GM23248 (cell line): ENCODE measurements around the gene GRID2. TPM values are rescaled to one million over a fixed set of nuclear protein-coding genes. Genes with fewer than 3 reads are reported as not detected.

ENCODE experiments used
- DNase-seq: peaks from one replicate; pipeline ENCODE4 v3.0.0-alpha.2; 2015
- H2AFZ ChIP-seq: fragments of 200-600 bp; sonication (generic); 2 replicates; pipeline ENCODE4 v1.6.1; 2016; ENCODE audit warnings: antibody characterized with exemption
- H3F3A ChIP-seq: fragments of 200-600 bp; sonication (generic); 2 replicates; pipeline ENCODE4 v1.6.1; 2016; ENCODE audit warnings: mild to moderate bottlenecking, antibody characterized with exemption, mixed run types; ENCODE audit not compliant: insufficient read depth
- H3K27ac ChIP-seq: fragments of 200-600 bp; sonication (generic); 2 replicates; pipeline ENCODE4 v1.5.1; 2016; ENCODE audit warnings: mild to moderate bottlenecking
- H3K27me3 ChIP-seq: fragments of 200-600 bp; sonication (generic); replicated peaks from 2 replicates; pipeline ENCODE4 v1.6.1; 2016; ENCODE audit warnings: mild to moderate bottlenecking; ENCODE audit not compliant: insufficient read depth
- H3K36me3 ChIP-seq: fragments of 200-600 bp; sonication (generic); 2 replicates; pipeline ENCODE4 v1.6.1; 2016; ENCODE audit warnings: low read depth, mild to moderate bottlenecking
- H3K4me1 ChIP-seq: fragments of 200-600 bp; sonication (generic); 2 replicates; pipeline ENCODE4 v1.6.1; 2016; ENCODE audit warnings: mild to moderate bottlenecking; ENCODE audit not compliant: insufficient read depth
- H3K4me2 ChIP-seq: fragments of 200-600 bp; sonication (generic); one replicate; pipeline ENCODE4 v1.6.1; 2016; ENCODE audit warnings: mild to moderate bottlenecking; ENCODE audit not compliant: unreplicated experiment
- H3K4me3 ChIP-seq: fragments of 200-600 bp; sonication (generic); 2 replicates; pipeline ENCODE4 v1.5.1; 2016; ENCODE audit warnings: mild to moderate bottlenecking
- H3K79me2 ChIP-seq: fragments of 200-600 bp; sonication (generic); 2 replicates; pipeline ENCODE4 v1.6.1; 2016; ENCODE audit warnings: mild to moderate bottlenecking; ENCODE audit not compliant: insufficient read depth
- H3K9ac ChIP-seq: fragments of 200-600 bp; sonication (generic); 2 replicates; pipeline ENCODE4 v1.6.1; 2016; ENCODE audit warnings: mild to moderate bottlenecking
- H3K9me2 ChIP-seq: fragments of 200-600 bp; sonication (generic); 2 replicates; pipeline ENCODE4 v1.6.1; 2016; ENCODE audit warnings: mixed run types, mild to moderate bottlenecking, moderate library complexity; ENCODE audit not compliant: insufficient read depth
- H3K9me3 ChIP-seq: fragments of 200-600 bp; sonication (generic); one replicate; pipeline ENCODE4 v1.6.1; 2017; ENCODE audit warnings: low read depth
- H4K20me1 ChIP-seq: fragments of 200-600 bp; sonication (generic); 2 replicates; pipeline ENCODE4 v1.6.0; 2016; ENCODE audit not compliant: insufficient read depth
- EZH2 ChIP-seq: fragments of 200-600 bp; sonication (generic); IDR thresholded peaks from 2 replicates; pipeline ENCODE4 v1.6.1; 2018; ENCODE audit warnings: antibody characterized with exemption, mild to moderate bottlenecking; ENCODE audit not compliant: insufficient read depth, poor library complexity, severe bottlenecking
- EZH2phosphoT487 ChIP-seq: fragments of 200-600 bp; sonication (generic); IDR thresholded peaks from 2 replicates; pipeline ENCODE4 v1.6.1; 2018; ENCODE audit warnings: antibody characterized with exemption, moderate library complexity, mild to moderate bottlenecking, low read depth; ENCODE audit not compliant: insufficient read depth
- WGBS, 2 experiments: methylation state at CpG; one replicate each; pipeline ENCODE4 v1.1.6; 2015 to 2017; ENCODE audit warnings: low lambda C conversion rate in 2 of 2, low coverage in 1 of 2; ENCODE audit errors: missing lambda C conversion rate in 2 of 2; 5-methylcytosine and 5-hydroxymethylcytosine counted together
- in situ Hi-C: fragments of 300-500 bp; cut with MboI; formaldehyde crosslinking; loops from 2 replicates; pipeline ENCODE4 v1.15.0; 2020
- polyA plus RNA-seq: library from polyadenylated mRNA; unstranded; fragments of >200 nt; fragmentation: Nextera tagmentation; extraction: Ambion mirVana; gene quantifications from 2 replicates; pipeline ENCODE4 v1.2.1, GENCODE V29; 2016
- total RNA-seq: library from RNA; depleted of rRNA; stranded (reverse); fragments of >200 nt; shearing (Covaris generic); gene quantifications from 2 replicates; pipeline ENCODE4 v1.2.3, GENCODE V29; 2014

The GRID2 gene
- total and polyA plus RNA-seq, 2 experiments from 2014 or later = not detected

DNA sequence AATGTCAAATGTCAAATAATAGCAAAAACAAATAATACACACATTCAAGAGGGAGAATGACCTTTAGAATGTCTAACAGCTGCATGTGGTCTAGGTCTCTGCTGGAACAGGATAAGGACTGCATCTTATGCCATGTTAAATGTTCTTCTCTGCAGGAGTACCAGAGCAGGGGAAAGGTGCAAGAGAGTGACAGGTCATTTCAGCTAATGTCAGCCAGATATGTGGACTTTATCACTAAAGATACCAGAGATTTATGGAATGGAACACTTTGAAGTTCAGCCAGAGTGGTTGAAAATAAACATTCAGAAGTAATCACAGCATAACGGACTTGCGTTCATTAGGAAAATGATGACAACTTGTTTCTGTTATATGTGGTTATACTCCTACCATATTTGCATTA is 24.3 kb downstream of the GRID2 start:
- Histone ChIP-seq H3K79me2 (no peaks in the 10 kb centered on the region), H2AFZ (no peak overlapping the region), H3K9me2 (no peaks in the 10 kb centered on the region), H3K4me3 (no peak overlapping the region), H3K9me3 (no peaks in the 10 kb centered on the region), H4K20me1 (no peaks in the 10 kb centered on the region), H3K36me3 (no peaks in the 10 kb centered on the region), H3F3A (no peaks in the 10 kb centered on the region), H3K9ac (no peak overlapping the region), H3K4me1 (no peaks in the 10 kb centered on the region), H3K27me3 (no peaks in the 10 kb centered on the region), H3K27ac (no peak overlapping the region), H3K4me2 (no peak overlapping the region)
- no peak for DNase-seq
- in situ Hi-C loops = no loop called here
- no peak for TF ChIP-seq EZH2phosphoT487
- no peak for TF ChIP-seq EZH2
- 62 to 74% methylated on average over 2 of the region's 2 CpGs for WGBS, 2 experiments

- Histone ChIP-seq H3K4me2 (no peak overlapping the region), H3K36me3 (no peaks in the 10 kb centered on the region), H4K20me1 (no peaks in the 10 kb centered on the region), H3K9ac (no peak overlapping the region), H3K79me2 (no peaks in the 10 kb centered on the region), H3K27me3 (no peaks in the 10 kb centered on the region), H3F3A (no peaks in the 10 kb centered on the region), H3K4me3 (no peak overlapping the region), H3K9me2 (no peaks in the 10 kb centered on the region), H3K27ac (no peak overlapping the region), H2AFZ (no peak overlapping the region), H3K4me1 (no peaks in the 10 kb centered on the region), H3K9me3 (no peaks in the 10 kb centered on the region)
- TF ChIP-seq EZH2phosphoT487 (no peak), EZH2 (no peak)
- in situ Hi-C loops = no loop called here
- 6 to 20% methylated on average over 2 of the region's 2 CpGs for WGBS, 2 experiments
- DNase-seq = no peak
Observed at GRCh38 chr4:92333016-92333415, 29.2 kb downstream of the GRID2 start.

DNA sequence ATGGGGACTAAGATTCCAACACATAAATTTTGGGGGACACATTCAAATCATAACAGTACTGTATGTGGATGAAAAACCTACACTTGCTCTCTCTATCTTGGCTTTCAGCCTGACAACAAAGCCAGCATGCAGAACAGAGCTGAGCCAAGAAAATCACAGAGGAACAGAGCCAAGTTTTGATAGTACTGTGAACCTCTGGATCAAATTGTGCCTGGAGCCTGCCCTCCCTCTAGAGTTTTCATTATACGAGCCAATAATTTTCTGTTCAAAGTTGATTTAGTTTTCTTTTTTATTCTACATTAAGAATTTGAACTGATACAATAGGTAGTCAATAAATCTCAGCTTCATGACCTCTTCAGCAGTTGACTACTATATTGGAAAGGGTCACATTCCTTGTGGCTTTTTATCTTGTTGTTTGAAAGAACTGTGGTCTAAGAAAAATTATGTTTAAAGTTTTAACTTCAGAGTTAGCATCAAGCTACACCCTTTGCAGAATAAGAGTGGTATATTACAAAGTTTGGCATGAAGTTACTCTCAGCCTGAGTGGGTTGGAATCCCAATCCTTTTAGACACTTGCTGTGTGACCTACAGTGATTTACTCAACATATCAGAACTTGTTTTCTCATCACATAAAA is 31.1 kb downstream of the GRID2 start:
- H3K4me1 ChIP-seq = no peaks in the 10 kb centered on the region
- H3K27me3 ChIP-seq = no peaks in the 10 kb centered on the region
- H3K4me2 ChIP-seq = no peak overlapping the region
- H2AFZ ChIP-seq = no peak overlapping the region
- H3K36me3 ChIP-seq = no peaks in the 10 kb centered on the region
- H3K9me3 ChIP-seq = no peaks in the 10 kb centered on the region
- TF ChIP-seq EZH2phosphoT487 = no peak
- no peak for TF ChIP-seq EZH2
- no peak overlapping the region for H3K27ac ChIP-seq
- H4K20me1 ChIP-seq = no peaks in the 10 kb centered on the region
- no peaks in the 10 kb centered on the region for H3K79me2 ChIP-seq
- no peaks in the 10 kb centered on the region for H3F3A ChIP-seq
- no peak overlapping the region for H3K4me3 ChIP-seq
- WGBS, 2 experiments = 0 to 2% methylated on average over 1 of the region's 1 CpG
- no peaks in the 10 kb centered on the region for H3K9me2 ChIP-seq
- no peak for DNase-seq
- no peak overlapping the region for H3K9ac ChIP-seq
- in situ Hi-C loops = no loop called here

DNA sequence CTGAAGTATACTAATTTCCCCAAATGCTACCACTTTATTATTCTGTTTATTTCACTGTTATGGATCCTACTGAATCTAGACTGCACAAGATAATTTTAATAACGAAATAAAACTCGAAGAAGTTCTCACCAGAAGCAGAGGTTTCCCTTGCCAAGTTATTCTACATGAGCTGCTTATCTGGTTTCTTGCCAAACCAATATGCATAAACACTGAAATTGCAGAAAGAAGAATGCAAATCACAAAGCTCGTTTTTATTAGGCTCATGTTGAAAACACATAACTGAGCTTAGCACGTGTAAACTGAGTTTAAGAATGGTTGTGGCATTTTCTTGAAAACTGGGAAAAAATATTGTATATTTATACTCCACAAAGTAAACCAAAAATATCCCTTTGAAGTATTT is 35.9 kb downstream of the GRID2 start:
- Histone ChIP-seq H3K79me2 (no peaks in the 10 kb centered on the region), H3F3A (no peaks in the 10 kb centered on the region), H3K4me1 (no peaks in the 10 kb centered on the region), H4K20me1 (no peaks in the 10 kb centered on the region), H3K4me2 (no peak overlapping the region), H2AFZ (no peak overlapping the region), H3K36me3 (no peaks in the 10 kb centered on the region), H3K27me3 (no peaks in the 10 kb centered on the region), H3K9me2 (no peaks in the 10 kb centered on the region), H3K9ac (no peak overlapping the region), H3K9me3 (no peaks in the 10 kb centered on the region), H3K4me3 (no peak overlapping the region), H3K27ac (no peak overlapping the region)
- WGBS, 2 experiments = 1 to 5% methylated on average over 4 of the region's 4 CpGs
- in situ Hi-C loops = no loop called here
- DNase-seq = no peak
- no peak for TF ChIP-seq EZH2phosphoT487
- no peak for TF ChIP-seq EZH2

DNA sequence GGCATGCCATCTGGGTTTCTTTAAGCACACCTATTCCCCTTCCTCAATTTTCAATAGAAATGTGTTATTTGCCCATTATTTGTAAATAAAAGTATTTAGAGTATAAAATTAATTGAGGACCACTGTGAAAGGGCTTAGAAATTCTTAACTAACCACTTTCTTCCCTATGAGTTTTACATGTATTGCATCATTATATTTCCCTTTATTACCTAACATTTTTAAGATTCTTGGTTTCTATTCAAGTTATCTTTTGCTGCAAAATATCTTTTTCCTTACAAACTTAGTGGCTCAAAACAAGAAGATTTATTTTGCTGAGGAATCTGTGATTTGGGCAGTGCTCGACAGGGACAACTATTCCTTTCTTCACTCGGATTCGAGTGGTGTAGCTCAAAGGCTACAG is 40.5 kb downstream of the GRID2 start:
- WGBS, 2 experiments = 5 to 15% methylated on average over 3 of the region's 3 CpGs
- TF ChIP-seq EZH2phosphoT487 = no peak
- no peak for TF ChIP-seq EZH2
- no peak overlapping the region for H3K9ac ChIP-seq
- H3F3A ChIP-seq = no peaks in the 10 kb centered on the region
- H2AFZ ChIP-seq = no peak overlapping the region
- H3K27me3 ChIP-seq = no peaks in the 10 kb centered on the region
- no peaks in the 10 kb centered on the region for H4K20me1 ChIP-seq
- DNase-seq = no peak
- no peak overlapping the region for H3K4me2 ChIP-seq
- H3K9me2 ChIP-seq = no peaks in the 10 kb centered on the region
- H3K4me1 ChIP-seq = no peaks in the 10 kb centered on the region
- no peaks in the 10 kb centered on the region for H3K9me3 ChIP-seq
- no peaks in the 10 kb centered on the region for H3K79me2 ChIP-seq
- in situ Hi-C loops = no loop called here
- H3K36me3 ChIP-seq = no peaks in the 10 kb centered on the region
- H3K27ac ChIP-seq = no peak overlapping the region
- H3K4me3 ChIP-seq = no peak overlapping the region
